HEK293 (cell line): Measurements from ENCODE around the gene FOXRED2.

ENCODE experiments used
- HOXC10 ChIP-seq: sonication (generic); formaldehyde crosslinking; IDR thresholded peaks from 2 replicates; pipeline ENCODE4 v1.8.1; 2023; ENCODE audit warnings: mild to moderate bottlenecking, missing genetic modification reagents
- PATZ1 ChIP-seq: fragments of 450-650 bp; formaldehyde crosslinking; IDR thresholded peaks from 2 replicates; pipeline ENCODE4 v1.5.1; 2016; ENCODE audit warnings: missing biosample characterization, missing genetic modification characterization
- SETDB1 ChIP-seq: IDR thresholded peaks from one replicate; pipeline ENCODE4 v1.6.1; 2017; ENCODE audit warnings: mild to moderate bottlenecking, low read length, moderate library complexity, mixed read lengths; ENCODE audit not compliant: insufficient read length
- TRIM28 ChIP-seq: IDR thresholded peaks from 2 replicates; pipeline ENCODE4 v1.6.1; 2011; ENCODE audit warnings: low read length, control low read depth, borderline replicate concordance
- ZBTB8A ChIP-seq: fragments of 450-650 bp; formaldehyde crosslinking; IDR thresholded peaks from 2 replicates; pipeline ENCODE4 v1.5.1; 2016; ENCODE audit warnings: missing biosample characterization, missing genetic modification characterization
- ZNF148 ChIP-seq: fragments of 450-650 bp; formaldehyde crosslinking; IDR thresholded peaks from 2 replicates; pipeline ENCODE4 v1.5.0; 2017; ENCODE audit warnings: missing biosample characterization, missing genetic modification characterization, borderline replicate concordance
- ZNF311 ChIP-seq: fragments of 450-650 bp; formaldehyde crosslinking; IDR thresholded peaks from 2 replicates; pipeline ENCODE4 v1.5.1; 2017; ENCODE audit warnings: missing biosample characterization, missing genetic modification characterization, borderline replicate concordance
- ZNF341 ChIP-seq: fragments of 450-650 bp; formaldehyde crosslinking; IDR thresholded peaks from 2 replicates; pipeline ENCODE4; 2016; ENCODE audit warnings: low read depth, missing biosample characterization, missing genetic modification characterization
- ZNF391 ChIP-seq: fragments of 450-650 bp; formaldehyde crosslinking; IDR thresholded peaks from 2 replicates; pipeline ENCODE4 v1.5.1; 2016; ENCODE audit warnings: low read depth, missing biosample characterization, missing genetic modification characterization, borderline replicate concordance
- ZNF404 ChIP-seq: fragments of 450-650 bp; formaldehyde crosslinking; IDR thresholded peaks from 2 replicates; pipeline ENCODE4 v1.5.1; 2017; ENCODE audit warnings: missing biosample characterization, missing genetic modification characterization
- ZNF433 ChIP-seq: fragments of 450-650 bp; formaldehyde crosslinking; IDR thresholded peaks from 2 replicates; pipeline ENCODE4 v1.5.1; 2016; ENCODE audit warnings: missing biosample characterization, missing genetic modification characterization, low read depth
- ZNF501 ChIP-seq: fragments of 450-650 bp; formaldehyde crosslinking; IDR thresholded peaks from 2 replicates; pipeline ENCODE4 v1.5.1; 2016; ENCODE audit warnings: missing biosample characterization, missing genetic modification characterization
- ZNF654 ChIP-seq: fragments of 450-650 bp; formaldehyde crosslinking; IDR thresholded peaks from 2 replicates; pipeline ENCODE4 v1.5.1; 2016; ENCODE audit warnings: low read depth, missing biosample characterization, missing genetic modification characterization
- ZNF692 ChIP-seq: fragments of 450-650 bp; formaldehyde crosslinking; IDR thresholded peaks from 2 replicates; pipeline ENCODE4 v1.5.1; 2016; ENCODE audit warnings: missing biosample characterization, missing genetic modification characterization
- ZNF701 ChIP-seq: fragments of 450-650 bp; formaldehyde crosslinking; IDR thresholded peaks from 2 replicates; pipeline ENCODE4 v1.5.1; 2016; ENCODE audit warnings: missing biosample characterization, missing genetic modification characterization
- TF ChIP-seq, protein P1 (sequence below): sonication (generic); formaldehyde crosslinking; IDR thresholded peaks from 2 replicates; pipeline ENCODE4 v1.8.1; 2022; ENCODE audit warnings: mild to moderate bottlenecking, moderate library complexity, missing genetic modification reagents
- TF ChIP-seq, protein P2 (sequence below): fragments of 450-650 bp; formaldehyde crosslinking; conservative IDR thresholded peaks from 2 replicates; pipeline ENCODE4 v1.5.1; 2016; ENCODE audit warnings: low read depth, missing biosample characterization, missing genetic modification characterization
- TF ChIP-seq, protein P3 (sequence below): fragments of 450-650 bp; formaldehyde crosslinking; IDR thresholded peaks from 2 replicates; pipeline ENCODE4 v1.5.1; 2016; ENCODE audit warnings: missing biosample characterization, missing genetic modification characterization
- TF ChIP-seq, protein P4 (sequence below): fragments of 450-650 bp; formaldehyde crosslinking; IDR thresholded peaks from 2 replicates; pipeline ENCODE4 v1.5.1; 2016; ENCODE audit warnings: missing biosample characterization, missing genetic modification characterization

The FOXRED2 gene

GRCh38 chr22:36528795-36529751 lies 22.2 kb upstream of the FOXRED2 start, which contains the start of gene EIF3D (continued):
- TF ChIP-seq ZNF701 (tag by site-specific recombination) (no peak), ZNF341 (tag by site-specific recombination) (peak; percentile 76), ZNF692 (peak; percentile 78), SETDB1 (no peak), ZBTB8A (tag by site-specific recombination) (peak; percentile 100), TRIM28 (peak; percentile 44; the same call in 1 of the 2 replicates), ZNF311 (tag by site-specific recombination) (no peak), ZNF391 (peak; percentile 93), ZNF654 (tag by site-specific recombination) (no peak), ZNF404 (no peak), ZNF501 (tag by site-specific recombination) (peak; percentile 27), PATZ1 (tag by site-specific recombination) (peak; percentile 70), HOXC10 (CRISPR knock-in tag) (peak; percentile 85; the same call in 1 of the 2 replicates), ZNF148 (tag by site-specific recombination) (no peak), ZNF433 (no peak)
- TF ChIP-seq, protein P1, sequence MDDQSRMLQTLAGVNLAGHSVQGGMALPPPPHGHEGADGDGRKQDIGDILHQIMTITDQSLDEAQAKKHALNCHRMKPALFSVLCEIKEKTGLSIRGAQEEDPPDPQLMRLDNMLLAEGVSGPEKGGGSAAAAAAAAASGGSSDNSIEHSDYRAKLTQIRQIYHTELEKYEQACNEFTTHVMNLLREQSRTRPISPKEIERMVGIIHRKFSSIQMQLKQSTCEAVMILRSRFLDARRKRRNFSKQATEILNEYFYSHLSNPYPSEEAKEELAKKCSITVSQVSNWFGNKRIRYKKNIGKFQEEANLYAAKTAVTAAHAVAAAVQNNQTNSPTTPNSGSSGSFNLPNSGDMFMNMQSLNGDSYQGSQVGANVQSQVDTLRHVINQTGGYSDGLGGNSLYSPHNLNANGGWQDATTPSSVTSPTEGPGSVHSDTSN (CRISPR knock-in tag) = peak; percentile 71; the same call in 1 of the 2 replicates
- TF ChIP-seq, protein P2, sequence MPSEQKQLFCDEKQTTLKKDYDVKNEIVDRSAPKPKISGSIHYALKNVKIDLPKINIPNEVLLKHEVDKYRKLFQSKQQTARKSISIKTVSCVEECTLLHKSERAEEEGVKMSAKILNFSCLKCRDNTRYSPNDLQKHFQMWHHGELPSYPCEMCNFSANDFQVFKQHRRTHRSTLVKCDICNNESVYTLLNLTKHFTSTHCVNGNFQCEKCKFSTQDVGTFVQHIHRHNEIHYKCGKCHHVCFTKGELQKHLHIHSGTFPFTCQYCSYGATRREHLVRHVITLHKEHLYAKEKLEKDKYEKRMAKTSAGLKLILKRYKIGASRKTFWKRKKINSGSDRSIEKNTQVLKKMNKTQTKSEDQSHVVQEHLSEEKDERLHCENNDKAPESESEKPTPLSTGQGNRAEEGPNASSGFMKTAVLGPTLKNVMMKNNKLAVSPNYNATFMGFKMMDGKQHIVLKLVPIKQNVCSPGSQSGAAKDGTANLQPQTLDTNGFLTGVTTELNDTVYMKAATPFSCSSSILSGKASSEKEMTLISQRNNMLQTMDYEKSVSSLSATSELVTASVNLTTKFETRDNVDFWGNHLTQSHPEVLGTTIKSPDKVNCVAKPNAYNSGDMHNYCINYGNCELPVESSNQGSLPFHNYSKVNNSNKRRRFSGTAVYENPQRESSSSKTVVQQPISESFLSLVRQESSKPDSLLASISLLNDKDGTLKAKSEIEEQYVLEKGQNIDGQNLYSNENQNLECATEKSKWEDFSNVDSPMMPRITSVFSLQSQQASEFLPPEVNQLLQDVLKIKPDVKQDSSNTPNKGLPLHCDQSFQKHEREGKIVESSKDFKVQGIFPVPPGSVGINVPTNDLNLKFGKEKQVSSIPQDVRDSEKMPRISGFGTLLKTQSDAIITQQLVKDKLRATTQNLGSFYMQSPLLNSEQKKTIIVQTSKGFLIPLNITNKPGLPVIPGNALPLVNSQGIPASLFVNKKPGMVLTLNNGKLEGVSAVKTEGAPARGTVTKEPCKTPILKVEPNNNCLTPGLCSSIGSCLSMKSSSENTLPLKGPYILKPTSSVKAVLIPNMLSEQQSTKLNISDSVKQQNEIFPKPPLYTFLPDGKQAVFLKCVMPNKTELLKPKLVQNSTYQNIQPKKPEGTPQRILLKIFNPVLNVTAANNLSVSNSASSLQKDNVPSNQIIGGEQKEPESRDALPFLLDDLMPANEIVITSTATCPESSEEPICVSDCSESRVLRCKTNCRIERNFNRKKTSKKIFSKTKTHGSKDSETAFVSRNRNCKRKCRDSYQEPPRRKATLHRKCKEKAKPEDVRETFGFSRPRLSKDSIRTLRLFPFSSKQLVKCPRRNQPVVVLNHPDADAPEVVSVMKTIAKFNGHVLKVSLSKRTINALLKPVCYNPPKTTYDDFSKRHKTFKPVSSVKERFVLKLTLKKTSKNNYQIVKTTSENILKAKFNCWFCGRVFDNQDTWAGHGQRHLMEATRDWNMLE (tag by site-specific recombination) = peak; percentile 97
- TF ChIP-seq, protein P3, sequence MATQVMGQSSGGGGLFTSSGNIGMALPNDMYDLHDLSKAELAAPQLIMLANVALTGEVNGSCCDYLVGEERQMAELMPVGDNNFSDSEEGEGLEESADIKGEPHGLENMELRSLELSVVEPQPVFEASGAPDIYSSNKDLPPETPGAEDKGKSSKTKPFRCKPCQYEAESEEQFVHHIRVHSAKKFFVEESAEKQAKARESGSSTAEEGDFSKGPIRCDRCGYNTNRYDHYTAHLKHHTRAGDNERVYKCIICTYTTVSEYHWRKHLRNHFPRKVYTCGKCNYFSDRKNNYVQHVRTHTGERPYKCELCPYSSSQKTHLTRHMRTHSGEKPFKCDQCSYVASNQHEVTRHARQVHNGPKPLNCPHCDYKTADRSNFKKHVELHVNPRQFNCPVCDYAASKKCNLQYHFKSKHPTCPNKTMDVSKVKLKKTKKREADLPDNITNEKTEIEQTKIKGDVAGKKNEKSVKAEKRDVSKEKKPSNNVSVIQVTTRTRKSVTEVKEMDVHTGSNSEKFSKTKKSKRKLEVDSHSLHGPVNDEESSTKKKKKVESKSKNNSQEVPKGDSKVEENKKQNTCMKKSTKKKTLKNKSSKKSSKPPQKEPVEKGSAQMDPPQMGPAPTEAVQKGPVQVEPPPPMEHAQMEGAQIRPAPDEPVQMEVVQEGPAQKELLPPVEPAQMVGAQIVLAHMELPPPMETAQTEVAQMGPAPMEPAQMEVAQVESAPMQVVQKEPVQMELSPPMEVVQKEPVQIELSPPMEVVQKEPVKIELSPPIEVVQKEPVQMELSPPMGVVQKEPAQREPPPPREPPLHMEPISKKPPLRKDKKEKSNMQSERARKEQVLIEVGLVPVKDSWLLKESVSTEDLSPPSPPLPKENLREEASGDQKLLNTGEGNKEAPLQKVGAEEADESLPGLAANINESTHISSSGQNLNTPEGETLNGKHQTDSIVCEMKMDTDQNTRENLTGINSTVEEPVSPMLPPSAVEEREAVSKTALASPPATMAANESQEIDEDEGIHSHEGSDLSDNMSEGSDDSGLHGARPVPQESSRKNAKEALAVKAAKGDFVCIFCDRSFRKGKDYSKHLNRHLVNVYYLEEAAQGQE = peak; percentile 31; the same call in 1 of the 2 replicates
- TF ChIP-seq, protein P4, sequence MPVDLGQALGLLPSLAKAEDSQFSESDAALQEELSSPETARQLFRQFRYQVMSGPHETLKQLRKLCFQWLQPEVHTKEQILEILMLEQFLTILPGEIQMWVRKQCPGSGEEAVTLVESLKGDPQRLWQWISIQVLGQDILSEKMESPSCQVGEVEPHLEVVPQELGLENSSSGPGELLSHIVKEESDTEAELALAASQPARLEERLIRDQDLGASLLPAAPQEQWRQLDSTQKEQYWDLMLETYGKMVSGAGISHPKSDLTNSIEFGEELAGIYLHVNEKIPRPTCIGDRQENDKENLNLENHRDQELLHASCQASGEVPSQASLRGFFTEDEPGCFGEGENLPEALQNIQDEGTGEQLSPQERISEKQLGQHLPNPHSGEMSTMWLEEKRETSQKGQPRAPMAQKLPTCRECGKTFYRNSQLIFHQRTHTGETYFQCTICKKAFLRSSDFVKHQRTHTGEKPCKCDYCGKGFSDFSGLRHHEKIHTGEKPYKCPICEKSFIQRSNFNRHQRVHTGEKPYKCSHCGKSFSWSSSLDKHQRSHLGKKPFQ (tag by site-specific recombination) = peak; percentile 75; the same call in 1 of the 2 replicates
